Erythroblast (primary cell): ENCODE measurements around the gene ANKRD13D.

ENCODE experiments used
- DNase-seq, 2 experiments: peaks; one replicate each; lab custom pipeline; 2025; lab: John Stamatoyannopoulos, UW
- GATA1 ChIP-seq: IDR thresholded peaks from 2 replicates; pipeline ENCODE4 v1.6.1; 2011; ENCODE audit warnings: low read depth, mild to moderate bottlenecking, control low read depth, low read length, moderate library complexity
- POLR2A ChIP-seq: IDR thresholded peaks from 2 replicates; pipeline ENCODE4 v1.6.1; 2011; ENCODE audit warnings: mild to moderate bottlenecking, low read length

Gene ANKRD13D

DNA sequence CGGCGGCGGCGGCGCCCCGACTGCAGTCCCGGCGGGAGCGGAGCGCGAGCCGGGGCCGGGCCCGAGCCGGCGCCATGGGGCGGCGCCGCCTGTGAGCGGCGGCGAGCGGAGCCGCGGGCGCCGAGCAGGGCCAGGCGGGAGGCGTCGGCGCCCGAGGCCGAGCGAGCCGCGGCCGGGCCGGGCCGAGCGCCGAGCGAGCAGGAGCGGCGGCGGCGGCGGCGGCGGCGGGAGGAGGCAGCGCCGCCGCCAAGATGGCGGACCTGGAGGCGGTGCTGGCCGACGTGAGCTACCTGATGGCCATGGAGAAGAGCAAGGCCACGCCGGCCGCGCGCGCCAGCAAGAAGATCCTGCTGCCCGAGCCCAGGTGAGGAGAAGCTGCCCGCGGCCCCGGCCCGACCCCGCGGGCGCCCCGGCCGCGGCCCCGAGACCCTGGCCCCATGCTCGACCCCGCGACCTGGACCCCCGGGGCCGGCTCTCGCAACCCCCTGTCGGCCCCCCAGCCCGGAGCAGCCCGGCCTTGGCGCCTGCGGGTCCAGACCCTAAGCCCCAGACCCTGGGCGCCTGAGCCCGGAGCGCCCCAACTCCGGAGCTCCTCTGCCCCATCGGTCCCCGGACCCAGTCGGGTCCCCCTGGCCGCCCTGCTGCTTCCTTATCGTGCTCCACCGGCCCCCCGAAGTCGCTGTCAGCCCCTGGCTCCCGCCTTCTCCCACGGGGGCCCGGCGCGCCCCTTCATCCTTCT is 22.5 kb upstream of the ANKRD13D start, which contains the start of gene GRK2:
GRK2 (plus strand) TSS at position 25 of the 739 bp plus-strand sequence; CDS start at position 252, 227 bp downstream.
- TF ChIP-seq POLR2A (no peak), GATA1 (no peak)
- DNase-seq, result peak; percentile 76 to 87

GRCh38 chr11:67267188-67268080 is 21.7 kb upstream of the ANKRD13D start:
- TF ChIP-seq POLR2A, result no peak
- TF ChIP-seq GATA1, result no peak
- peak; percentile 47 to 62 for DNase-seq

DNA sequence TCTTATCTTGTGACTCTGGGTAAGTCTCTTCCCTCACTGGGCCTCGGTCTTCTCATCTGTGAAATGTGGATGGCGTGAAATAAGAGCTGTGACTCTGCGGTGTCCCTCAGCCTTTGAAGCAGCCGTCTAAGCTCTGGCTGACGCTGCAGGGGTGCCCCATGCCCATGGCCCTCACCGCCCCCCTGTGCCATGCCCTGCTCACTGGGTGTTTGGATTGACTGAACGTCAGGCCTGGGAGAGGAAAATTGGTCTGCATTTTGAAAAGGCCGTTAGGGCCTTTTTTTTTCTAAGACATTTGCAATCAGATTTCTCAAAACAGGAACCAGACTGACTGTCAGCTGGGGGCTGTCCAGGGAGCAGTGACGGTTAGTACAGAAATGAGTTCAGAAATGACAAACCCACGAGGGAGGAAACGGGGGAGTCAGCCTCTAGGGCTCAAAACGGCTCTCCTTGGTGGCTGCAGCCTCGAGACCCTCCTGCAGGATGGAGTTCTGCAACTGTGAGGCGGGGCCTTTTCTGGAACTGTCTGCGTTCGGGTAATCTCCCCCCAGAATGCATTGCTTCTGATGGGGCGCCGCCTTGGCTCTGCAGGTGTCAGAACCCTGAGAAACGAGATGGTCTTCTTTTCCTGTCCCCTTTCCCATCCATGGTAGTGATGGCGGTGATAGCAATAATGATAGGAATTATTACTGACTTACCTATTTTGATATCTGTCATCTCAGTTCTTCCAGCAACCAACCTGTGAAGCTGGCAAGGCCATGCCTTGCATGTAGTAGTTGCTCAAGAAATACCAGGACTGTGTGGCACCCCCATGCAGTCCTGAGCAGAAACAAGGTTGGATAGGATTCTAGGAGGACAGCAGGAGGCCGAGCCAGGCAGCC is 20.8 kb upstream of the ANKRD13D start:
- TF ChIP-seq POLR2A, result no peak
- TF ChIP-seq GATA1, result no peak
- DNase-seq, result peak; percentile 32 to 48

- no peak for DNase-seq
- TF ChIP-seq POLR2A, result no peak
- no peak for TF ChIP-seq GATA1
Measured at GRCh38 chr11:67268962-67269268, 20.2 kb upstream of the ANKRD13D start.

DNA sequence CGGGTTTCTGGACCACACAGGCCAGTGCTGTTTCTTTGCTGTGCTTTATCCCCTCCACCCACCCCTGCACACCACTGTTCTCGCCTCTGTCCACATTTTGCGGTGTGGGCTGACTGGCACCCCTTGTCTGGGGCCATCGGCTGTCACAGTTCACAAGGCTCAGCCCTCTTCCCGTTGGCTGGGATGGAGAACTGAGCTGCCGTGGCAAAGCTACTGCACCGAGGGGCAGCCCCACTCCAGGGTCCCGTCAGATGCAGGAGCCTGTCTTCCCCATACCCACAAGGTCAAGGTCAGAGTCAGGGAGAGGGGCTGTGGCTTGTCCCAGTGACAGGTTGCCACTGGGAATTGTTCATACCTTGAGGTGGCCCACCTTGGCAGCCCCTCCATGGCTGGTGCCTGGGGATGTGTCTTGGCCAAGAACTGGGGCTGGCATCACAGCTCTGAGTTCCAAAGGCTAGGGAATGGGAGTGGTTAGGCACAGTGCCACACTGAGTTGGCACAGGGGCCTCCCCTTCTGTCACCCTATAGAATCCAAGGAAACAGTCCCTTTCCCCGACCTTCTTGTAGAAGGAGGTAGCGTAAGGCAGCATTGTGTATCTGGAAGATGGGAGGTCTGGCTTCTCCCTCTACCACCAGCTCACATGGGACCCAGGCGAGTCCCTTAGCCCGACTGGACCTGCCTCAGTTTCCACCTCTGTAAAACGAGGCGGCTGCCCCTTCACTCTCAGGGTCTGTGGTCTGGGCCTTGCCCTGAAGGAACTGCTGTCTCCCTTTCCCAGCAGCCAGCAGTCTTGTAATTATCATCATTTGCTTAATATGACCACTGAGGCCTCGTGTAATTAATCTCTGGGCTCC is 19.5 kb upstream of the ANKRD13D start:
- DNase-seq, result no peak
- TF ChIP-seq GATA1 (no peak), POLR2A (no peak)

GRCh38 chr11:67270256-67271204 is 18.6 kb upstream of the ANKRD13D start:
- TF ChIP-seq POLR2A, result no peak
- TF ChIP-seq GATA1, result no peak
- no peak for DNase-seq

DNA sequence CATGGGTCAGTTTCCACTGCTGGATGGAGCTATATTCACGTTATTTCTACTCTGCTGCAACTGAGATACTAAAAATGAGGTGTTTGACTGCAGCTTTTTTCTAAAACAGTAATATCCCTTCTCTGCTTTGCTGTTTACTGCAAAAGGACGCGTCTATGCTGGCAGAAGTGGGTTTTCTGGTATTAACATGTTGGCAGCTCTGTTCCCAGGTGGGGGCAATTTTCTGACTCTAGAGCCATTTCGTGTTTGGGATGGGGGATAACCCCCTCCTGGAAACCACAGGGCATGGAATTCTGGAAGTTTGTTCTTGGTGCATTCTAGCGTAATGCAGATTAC is 17.9 kb upstream of the ANKRD13D start:
- no peak for TF ChIP-seq GATA1
- no peak for TF ChIP-seq POLR2A
- no peak for DNase-seq

- no peak for DNase-seq
- no peak for TF ChIP-seq GATA1
- TF ChIP-seq POLR2A, result no peak
Measured at GRCh38 chr11:67271541-67272284, 17.4 kb upstream of the ANKRD13D start.

- DNase-seq, result no peak
- TF ChIP-seq GATA1, result no peak
- no peak for TF ChIP-seq POLR2A
Measured at GRCh38 chr11:67272327-67273259, 16.5 kb upstream of the ANKRD13D start.
